ENCODE data around the gene SBSN.

The SBSN gene

GRCh38 chr19:35531291-35531690 is 3.2 kb upstream of the SBSN start:
- FAIRE-seq, result no peak

GRCh38 chr19:35529241-35530218 is 1.4 kb upstream of the SBSN start:
- no peak for FAIRE-seq

GRCh38 chr19:35525873-35526272 is 2.2 kb downstream of the SBSN start:
- FAIRE-seq, result no peak

- no peak for FAIRE-seq
These were observed 3.8 kb downstream of the SBSN start for GRCh38 chr19:35524181-35524837.

- FAIRE-seq, result no peak
These were observed 5.3 kb downstream of the SBSN start for GRCh38 chr19:35522745-35523327.

- no peak for FAIRE-seq
These were observed 6.9 kb downstream of the SBSN start for GRCh38 chr19:35521124-35521743.

- no peak for FAIRE-seq
These were observed 8.8 kb downstream of the SBSN start for GRCh38 chr19:35519291-35519690.

GRCh38 chr19:35518313-35518712 is 9.8 kb downstream of the SBSN start:
- FAIRE-seq, result no peak

GRCh38 chr19:35517342-35517741 is 10.8 kb downstream of the SBSN start:
- FAIRE-seq, result no peak

GRCh38 chr19:35516310-35516709 is 11.8 kb downstream of the SBSN start:
- no peak for FAIRE-seq

GRCh38 chr19:35514282-35514809 is 13.8 kb downstream of the SBSN start:
- no peak for FAIRE-seq

- FAIRE-seq, result no peak
These were observed 14.4 kb downstream of the SBSN start, which contains the start of gene DMKN for GRCh38 chr19:35513628-35514281. Gene DMKN (minus strand): TSS chr19:35513649. CDS start chr19:35513475, 174 bp downstream.

GRCh38 chr19:35512831-35513627 is 15.1 kb downstream of the SBSN start:
- no peak for FAIRE-seq

- FAIRE-seq, result no peak
These were observed 16.8 kb downstream of the SBSN start for GRCh38 chr19:35511337-35511736.

- FAIRE-seq, result no peak
These were observed 17.5 kb downstream of the SBSN start for GRCh38 chr19:35510626-35510964.

GRCh38 chr19:35509861-35510625 is 18.1 kb downstream of the SBSN start:
- FAIRE-seq, result no peak

- FAIRE-seq, result no peak
These were observed 19.0 kb downstream of the SBSN start for GRCh38 chr19:35509018-35509652.

GRCh38 chr19:35508129-35508528 is 20.0 kb downstream of the SBSN start:
- no peak for FAIRE-seq

- FAIRE-seq, result no peak
These were observed 20.6 kb downstream of the SBSN start for GRCh38 chr19:35507561-35507960.

- FAIRE-seq, result no peak
These were observed 22.1 kb downstream of the SBSN start for GRCh38 chr19:35506011-35506410.
